Fibroblast of mammary gland (primary cell): ENCODE results near the gene SYDE2.
A peak's percentile ranks its signal among the peaks of the same experiment; 100 is the strongest.
"Not testable (repeated sequence)": the region's sequence is repeated elsewhere in the genome, so short reads cannot be mapped to it uniquely, and the experiment has no call there.

Source experiments
- DNase-seq: peaks from one replicate; pipeline ENCODE4 v3.0.0-alpha.2; 2010; ENCODE audit warnings: low read depth
- H3K4me3 ChIP-seq: 2 replicates; pipeline ENCODE4 v1.5.1; 2011; ENCODE audit warnings: low read depth, mild to moderate bottlenecking, low read length, moderate library complexity; ENCODE audit not compliant: control insufficient read depth
- TF ChIP-seq, protein P1 (sequence below): conservative IDR thresholded peaks from 2 replicates; pipeline ENCODE4 v1.5.1; 2011; ENCODE audit warnings: low read depth, low read length, inconsistent platforms; ENCODE audit not compliant: control insufficient read depth, insufficient read depth

The SYDE2 gene, protein sequence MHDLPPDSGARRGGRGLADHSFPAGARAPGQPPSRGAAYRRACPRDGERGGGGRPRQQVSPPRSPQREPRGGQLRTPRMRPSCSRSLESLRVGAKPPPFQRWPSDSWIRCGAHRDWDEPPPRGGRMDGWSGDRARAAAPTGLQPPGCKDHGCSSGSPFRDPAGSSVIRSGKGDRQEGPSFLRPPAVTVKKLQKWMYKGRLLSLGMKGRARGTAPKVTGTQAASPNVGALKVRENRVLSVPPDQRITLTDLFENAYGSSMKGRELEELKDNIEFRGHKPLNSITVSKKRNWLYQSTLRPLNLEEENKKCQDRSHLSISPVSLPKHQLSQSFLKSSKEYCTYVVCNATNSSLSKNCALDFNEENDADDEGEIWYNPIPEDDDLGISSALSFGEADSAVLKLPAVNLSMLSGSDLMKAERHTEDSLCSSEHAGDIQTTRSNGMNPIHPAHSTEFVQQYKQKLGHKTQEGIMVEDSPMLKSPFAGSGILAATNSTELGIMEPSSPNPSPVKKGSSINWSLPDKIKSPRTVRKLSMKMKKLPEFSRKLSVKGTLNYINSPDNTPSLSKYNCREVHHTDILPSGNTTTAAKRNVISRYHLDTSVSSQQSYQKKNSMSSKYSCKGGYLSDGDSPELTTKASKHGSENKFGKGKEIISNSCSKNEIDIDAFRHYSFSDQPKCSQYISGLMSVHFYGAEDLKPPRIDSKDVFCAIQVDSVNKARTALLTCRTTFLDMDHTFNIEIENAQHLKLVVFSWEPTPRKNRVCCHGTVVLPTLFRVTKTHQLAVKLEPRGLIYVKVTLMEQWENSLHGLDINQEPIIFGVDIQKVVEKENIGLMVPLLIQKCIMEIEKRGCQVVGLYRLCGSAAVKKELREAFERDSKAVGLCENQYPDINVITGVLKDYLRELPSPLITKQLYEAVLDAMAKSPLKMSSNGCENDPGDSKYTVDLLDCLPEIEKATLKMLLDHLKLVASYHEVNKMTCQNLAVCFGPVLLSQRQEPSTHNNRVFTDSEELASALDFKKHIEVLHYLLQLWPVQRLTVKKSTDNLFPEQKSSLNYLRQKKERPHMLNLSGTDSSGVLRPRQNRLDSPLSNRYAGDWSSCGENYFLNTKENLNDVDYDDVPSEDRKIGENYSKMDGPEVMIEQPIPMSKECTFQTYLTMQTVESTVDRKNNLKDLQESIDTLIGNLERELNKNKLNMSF

DNA sequence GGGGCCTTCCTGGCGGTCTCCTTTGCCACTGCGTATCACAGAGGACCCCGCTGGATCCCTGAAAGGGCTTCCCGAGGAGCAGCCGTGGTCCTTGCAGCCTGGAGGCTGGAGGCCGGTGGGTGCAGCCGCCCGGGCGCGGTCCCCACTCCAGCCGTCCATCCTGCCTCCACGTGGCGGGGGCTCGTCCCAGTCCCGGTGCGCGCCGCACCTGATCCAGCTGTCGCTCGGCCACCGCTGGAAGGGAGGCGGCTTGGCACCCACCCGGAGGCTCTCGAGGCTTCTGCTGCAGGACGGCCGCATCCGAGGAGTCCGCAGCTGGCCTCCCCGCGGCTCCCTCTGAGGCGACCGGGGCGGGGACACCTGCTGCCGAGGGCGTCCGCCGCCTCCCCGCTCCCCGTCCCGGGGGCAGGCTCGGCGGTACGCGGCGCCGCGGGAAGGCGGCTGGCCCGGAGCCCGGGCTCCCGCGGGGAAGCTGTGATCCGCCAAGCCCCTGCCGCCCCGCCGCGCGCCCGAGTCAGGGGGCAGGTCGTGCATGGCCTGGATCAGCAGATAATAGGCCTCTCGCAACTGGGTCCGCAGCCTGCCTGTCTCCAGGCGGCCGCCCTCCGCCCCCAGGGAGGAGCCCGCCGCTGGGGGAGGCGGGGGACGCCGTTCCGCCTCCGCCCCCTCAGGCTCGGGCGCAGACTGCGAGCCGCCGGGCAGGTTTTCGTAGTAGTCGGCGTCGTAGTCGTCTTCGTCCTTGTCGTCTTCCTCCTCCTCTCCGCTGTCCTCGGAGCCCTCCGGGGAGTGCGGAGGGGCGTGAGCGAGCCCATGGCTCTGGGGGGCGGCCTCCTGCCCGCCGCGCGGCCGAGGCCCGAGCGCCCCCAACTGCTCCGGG lies at the start of gene SYDE2:
SYDE2 (minus strand) TSS at position 554 of the 877 bp plus-strand sequence; CDS start at position 534, 20 bp downstream.
- DNase-seq: peak; percentile 49
- TF ChIP-seq, protein P1, sequence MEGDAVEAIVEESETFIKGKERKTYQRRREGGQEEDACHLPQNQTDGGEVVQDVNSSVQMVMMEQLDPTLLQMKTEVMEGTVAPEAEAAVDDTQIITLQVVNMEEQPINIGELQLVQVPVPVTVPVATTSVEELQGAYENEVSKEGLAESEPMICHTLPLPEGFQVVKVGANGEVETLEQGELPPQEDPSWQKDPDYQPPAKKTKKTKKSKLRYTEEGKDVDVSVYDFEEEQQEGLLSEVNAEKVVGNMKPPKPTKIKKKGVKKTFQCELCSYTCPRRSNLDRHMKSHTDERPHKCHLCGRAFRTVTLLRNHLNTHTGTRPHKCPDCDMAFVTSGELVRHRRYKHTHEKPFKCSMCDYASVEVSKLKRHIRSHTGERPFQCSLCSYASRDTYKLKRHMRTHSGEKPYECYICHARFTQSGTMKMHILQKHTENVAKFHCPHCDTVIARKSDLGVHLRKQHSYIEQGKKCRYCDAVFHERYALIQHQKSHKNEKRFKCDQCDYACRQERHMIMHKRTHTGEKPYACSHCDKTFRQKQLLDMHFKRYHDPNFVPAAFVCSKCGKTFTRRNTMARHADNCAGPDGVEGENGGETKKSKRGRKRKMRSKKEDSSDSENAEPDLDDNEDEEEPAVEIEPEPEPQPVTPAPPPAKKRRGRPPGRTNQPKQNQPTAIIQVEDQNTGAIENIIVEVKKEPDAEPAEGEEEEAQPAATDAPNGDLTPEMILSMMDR: no peak
- H3K4me3 ChIP-seq: peak within 1 kb of the TSS; percentile 70

DNA sequence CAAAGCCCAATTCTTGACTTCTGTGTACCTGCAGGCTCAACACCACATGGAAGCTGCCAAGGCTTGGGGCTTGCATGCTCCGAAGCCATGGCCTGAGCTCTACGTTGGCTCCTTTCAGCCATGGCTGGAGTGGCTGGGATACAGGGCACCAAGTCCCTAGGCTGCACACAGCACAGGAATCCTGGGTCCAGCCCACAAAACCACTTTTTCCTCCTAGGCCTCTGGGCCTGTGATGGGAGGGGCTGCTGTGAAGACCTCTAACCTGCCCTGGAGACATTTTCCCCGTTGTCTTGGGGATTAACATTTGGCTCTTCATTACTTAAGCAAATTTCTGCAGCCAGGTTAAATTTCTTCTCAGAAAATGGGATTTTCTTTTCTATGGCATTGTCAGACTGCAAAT lies 48.2 kb upstream of the SYDE2 start:
- not testable (repeated sequence) for H3K4me3 ChIP-seq, DNase-seq

DNA sequence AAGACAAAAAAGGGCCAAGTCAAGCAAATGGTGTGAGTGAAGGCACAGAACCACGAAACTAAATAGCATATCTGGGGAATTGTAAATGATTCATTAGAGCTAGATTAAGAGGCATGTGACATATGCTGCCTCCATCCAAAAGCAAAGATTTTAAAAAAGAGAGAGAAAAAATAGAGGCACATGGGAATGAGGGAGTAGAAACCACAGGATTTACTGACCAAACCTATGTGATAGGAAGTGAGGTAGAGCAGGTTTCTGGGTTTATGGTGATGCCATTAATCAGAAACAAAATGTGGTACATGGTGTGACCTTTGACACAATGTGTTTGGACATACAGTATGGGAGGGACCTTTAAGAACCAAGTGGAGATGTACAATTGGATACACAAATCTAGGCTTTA lies 45.1 kb upstream of the SYDE2 start:
- TF ChIP-seq, protein P1: no peak
- H3K4me3 ChIP-seq: no peak overlapping the region
- no peak for DNase-seq

DNA sequence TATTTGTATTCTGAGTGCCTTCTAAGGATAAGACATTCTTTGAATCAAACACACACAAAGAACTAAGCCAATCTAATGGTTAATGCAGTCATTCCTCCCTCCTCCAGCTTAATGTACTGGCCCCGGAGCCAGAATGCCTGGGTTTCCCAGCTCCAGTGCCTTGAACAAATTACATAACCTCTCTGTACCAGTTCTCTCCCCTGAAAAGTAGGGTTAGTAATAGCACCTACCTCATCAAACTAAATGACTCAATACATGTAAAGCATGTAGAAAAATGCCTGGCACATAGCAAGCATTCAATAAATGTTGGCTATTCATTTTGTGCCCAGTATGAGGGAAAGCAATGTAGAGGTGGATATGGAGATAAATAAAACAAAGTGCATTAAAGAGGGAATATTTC lies 44.6 kb upstream of the SYDE2 start:
- TF ChIP-seq, protein P1: no peak
- no peak overlapping the region for H3K4me3 ChIP-seq
- DNase-seq: peak; percentile 31

DNA sequence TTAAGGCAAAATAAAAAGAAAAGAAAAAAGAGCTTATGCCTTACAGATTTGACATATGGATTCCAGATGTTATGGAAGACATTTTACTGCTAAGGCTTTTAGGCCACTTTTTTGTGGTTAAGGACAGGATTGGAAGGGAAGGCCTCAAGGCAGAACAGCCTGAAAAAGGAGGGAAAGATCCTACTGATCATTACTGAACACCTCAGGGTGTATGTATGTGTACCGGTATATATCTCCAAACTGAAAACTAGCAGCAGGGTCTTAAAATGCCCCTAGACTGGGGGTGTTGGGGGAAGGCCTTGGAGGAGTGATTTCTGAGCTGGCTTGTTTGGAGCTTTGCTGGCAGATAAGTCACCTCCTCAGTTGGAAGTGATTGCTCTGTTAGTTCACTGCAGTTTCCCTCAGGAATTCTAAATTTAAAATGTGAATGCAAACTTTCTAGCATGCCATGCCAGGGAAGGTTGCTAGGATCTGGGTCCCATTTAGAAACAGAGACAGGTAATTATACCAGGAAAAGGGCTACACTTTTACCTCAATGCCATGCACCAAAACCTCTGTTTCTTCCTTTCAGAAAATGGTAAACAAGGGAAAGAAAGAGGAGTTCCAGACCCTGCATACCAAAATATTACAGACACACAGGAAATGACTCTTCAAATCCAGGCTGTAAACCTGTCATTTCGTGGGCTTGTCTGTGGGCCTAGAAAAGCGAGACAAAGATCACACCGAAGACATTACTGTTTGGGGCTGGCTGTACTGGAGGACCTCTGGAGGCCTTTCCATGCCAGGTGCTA lies 43.6 kb upstream of the SYDE2 start:
- no peak overlapping the region for H3K4me3 ChIP-seq

More for the DNA sequence above, 43.6 kb upstream of the SYDE2 start:
- TF ChIP-seq, protein P1: no peak
- DNase-seq: peak; percentile 61
